ENCODE measurements around the gene PSAPL1.

PSAPL1 gene

DNA sequence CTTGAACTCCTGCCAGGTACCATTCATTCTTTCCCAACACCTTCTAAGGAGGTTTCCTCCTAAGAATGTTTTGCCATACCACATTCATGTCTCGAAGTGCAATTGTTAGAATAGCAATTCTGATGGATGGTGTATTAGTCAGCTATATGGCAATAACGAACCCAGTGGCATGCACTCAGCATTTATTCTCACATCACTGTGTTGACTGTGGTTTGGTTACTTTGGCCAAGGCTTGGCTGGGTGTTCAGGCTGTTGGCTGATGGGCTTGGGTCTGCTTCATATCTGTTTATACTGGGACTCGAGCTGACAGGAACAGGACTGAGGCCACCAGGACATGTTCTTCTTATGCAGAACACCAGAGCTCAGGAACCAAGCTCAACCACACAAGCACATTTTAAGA, 31.7 kb downstream of the PSAPL1 start:
- TF ChIP-seq, protein P1, sequence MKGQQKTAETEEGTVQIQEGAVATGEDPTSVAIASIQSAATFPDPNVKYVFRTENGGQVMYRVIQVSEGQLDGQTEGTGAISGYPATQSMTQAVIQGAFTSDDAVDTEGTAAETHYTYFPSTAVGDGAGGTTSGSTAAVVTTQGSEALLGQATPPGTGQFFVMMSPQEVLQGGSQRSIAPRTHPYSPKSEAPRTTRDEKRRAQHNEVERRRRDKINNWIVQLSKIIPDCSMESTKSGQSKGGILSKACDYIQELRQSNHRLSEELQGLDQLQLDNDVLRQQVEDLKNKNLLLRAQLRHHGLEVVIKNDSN (IDR thresholded peaks at IDR 0.05), result no peak
- TF ChIP-seq NFIC (IDR thresholded peaks at IDR 0.05) (no peak), TAF1 (IDR thresholded peaks at IDR 0.05; ENCODE audit: low read depth) (no peak), CEBPB (IDR thresholded peaks at IDR 0.05) (no peak), EGR1 (IDR thresholded peaks at IDR 0.05) (no peak), TEAD4 (IDR thresholded peaks at IDR 0.05) (no peak), TCF12 (IDR thresholded peaks at IDR 0.05; ENCODE audit: low read depth) (no peak), YY1 (IDR thresholded peaks at IDR 0.05; ENCODE audit: low read depth) (no peak), RAD21 (IDR thresholded peaks at IDR 0.05; ENCODE audit: low read depth) (no peak), CREB1 (IDR thresholded peaks at IDR 0.05; ENCODE audit: low read depth) (no peak), EP300 (IDR thresholded peaks at IDR 0.05; ENCODE audit: borderline replicate concordance) (no peak), FOXM1 (IDR thresholded peaks at IDR 0.05; ENCODE audit: borderline replicate concordance, low read depth) (no peak), ZBTB7A (IDR thresholded peaks at IDR 0.05; ENCODE audit: low read depth) (no peak)
- TF ChIP-seq, protein P2, sequence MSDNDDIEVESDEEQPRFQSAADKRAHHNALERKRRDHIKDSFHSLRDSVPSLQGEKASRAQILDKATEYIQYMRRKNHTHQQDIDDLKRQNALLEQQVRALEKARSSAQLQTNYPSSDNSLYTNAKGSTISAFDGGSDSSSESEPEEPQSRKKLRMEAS (IDR thresholded peaks at IDR 0.05), result no peak
- TF ChIP-seq, protein P3, sequence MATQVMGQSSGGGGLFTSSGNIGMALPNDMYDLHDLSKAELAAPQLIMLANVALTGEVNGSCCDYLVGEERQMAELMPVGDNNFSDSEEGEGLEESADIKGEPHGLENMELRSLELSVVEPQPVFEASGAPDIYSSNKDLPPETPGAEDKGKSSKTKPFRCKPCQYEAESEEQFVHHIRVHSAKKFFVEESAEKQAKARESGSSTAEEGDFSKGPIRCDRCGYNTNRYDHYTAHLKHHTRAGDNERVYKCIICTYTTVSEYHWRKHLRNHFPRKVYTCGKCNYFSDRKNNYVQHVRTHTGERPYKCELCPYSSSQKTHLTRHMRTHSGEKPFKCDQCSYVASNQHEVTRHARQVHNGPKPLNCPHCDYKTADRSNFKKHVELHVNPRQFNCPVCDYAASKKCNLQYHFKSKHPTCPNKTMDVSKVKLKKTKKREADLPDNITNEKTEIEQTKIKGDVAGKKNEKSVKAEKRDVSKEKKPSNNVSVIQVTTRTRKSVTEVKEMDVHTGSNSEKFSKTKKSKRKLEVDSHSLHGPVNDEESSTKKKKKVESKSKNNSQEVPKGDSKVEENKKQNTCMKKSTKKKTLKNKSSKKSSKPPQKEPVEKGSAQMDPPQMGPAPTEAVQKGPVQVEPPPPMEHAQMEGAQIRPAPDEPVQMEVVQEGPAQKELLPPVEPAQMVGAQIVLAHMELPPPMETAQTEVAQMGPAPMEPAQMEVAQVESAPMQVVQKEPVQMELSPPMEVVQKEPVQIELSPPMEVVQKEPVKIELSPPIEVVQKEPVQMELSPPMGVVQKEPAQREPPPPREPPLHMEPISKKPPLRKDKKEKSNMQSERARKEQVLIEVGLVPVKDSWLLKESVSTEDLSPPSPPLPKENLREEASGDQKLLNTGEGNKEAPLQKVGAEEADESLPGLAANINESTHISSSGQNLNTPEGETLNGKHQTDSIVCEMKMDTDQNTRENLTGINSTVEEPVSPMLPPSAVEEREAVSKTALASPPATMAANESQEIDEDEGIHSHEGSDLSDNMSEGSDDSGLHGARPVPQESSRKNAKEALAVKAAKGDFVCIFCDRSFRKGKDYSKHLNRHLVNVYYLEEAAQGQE (IDR thresholded peaks at IDR 0.05; ENCODE audit: low read depth), result no peak

DNA sequence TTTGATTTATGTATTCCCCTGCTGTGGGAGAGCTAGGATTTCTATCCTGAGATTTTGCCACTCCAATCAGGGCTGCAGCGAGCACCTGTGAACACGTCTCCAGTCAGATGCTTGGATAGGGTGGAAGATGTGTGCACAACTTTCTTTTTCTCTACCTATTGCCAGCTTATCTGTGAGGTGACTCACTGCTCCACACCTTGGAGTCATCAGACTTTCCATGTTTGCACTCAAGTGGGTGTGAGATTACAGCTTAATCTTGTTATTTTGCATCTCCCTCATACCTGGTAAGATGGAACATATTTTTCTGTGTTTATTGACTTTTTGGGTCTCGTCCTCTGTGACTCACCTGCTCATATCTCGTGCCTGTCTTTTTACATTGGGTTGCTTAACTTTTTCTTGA, 32.2 kb downstream of the PSAPL1 start:
- no peak for TF ChIP-seq NFIC (IDR thresholded peaks at IDR 0.05)
- TF ChIP-seq CEBPB (IDR thresholded peaks at IDR 0.05), result no peak
- TF ChIP-seq, protein P2 (IDR thresholded peaks at IDR 0.05), result no peak
- no peak for TF ChIP-seq YY1 (IDR thresholded peaks at IDR 0.05; ENCODE audit: low read depth)
- TF ChIP-seq TEAD4 (IDR thresholded peaks at IDR 0.05), result no peak
- TF ChIP-seq TAF1 (IDR thresholded peaks at IDR 0.05; ENCODE audit: low read depth), result no peak
- no peak for TF ChIP-seq EP300 (IDR thresholded peaks at IDR 0.05; ENCODE audit: borderline replicate concordance)
- TF ChIP-seq, protein P1 (IDR thresholded peaks at IDR 0.05), result no peak
- no peak for TF ChIP-seq EGR1 (IDR thresholded peaks at IDR 0.05)
- TF ChIP-seq FOXM1 (IDR thresholded peaks at IDR 0.05; ENCODE audit: borderline replicate concordance, low read depth), result no peak

DNA sequence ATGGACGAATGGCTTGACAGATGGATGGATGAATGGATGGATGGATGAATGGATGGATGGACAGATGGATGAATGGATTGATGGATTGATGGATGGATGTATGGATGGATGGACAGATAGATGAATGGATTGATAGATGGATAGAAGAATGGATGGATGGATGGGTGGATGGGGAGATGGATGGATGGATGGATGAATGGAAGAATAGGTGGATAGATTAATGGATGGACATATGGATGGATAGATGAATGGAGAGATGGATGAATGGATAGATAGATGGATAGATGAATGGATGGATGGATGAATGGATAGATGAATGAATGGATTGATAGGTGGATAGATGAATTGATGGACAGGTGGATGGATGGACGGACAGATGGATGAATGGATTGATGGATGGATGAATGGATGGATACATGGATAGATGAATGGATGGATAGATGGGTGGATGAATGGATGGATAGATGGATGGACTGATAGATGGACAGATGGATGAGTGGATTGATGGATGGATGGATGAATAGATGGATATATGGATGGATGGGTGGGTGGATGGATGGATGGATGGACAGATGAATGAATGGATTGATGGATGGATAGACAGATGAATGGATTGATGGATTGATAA, 33.9 kb downstream of the PSAPL1 start:
- TF ChIP-seq, protein P1 (IDR thresholded peaks at IDR 0.05), result no peak
- no peak for TF ChIP-seq CREB1 (IDR thresholded peaks at IDR 0.05; ENCODE audit: low read depth)

DNA sequence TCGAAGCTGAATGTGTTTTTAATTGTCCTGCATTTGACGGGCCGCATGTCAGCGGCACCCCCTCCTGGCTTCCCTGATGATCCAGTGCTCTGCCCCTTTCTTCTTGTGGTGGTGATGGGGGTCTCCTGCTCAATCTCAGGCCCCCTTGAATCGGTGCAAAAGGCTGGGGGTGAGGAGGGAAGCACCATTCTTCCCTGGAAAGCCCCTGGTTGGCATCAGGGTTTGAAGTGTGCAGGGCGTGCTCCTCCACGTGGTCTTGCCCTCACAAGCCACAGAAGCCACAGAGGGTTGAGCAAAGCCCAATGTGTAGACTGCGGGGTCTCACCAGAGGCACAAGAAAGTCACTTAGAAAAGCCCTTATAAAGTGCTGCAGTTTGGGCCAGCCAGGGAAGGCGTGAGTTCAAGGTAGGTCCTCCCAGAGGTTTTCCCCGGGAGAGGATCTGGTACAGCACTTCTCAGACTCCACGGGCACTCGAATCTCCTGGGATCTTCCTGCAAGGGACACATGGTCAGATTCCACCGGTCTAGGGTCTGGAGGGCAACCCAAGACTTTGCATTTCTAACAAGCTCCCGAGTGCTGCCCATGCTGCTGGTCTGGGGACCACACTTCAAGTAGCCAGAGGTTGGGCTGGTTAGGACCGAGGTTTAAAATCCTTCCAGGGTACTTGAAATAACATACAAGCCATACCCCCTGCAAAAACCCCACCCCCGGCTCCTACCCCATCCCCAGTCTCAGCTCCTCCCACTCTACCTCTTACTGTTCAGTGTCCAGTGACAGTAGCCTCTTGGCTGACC, 35.1 kb downstream of the PSAPL1 start:
- TF ChIP-seq EP300 (IDR thresholded peaks at IDR 0.05; ENCODE audit: borderline replicate concordance), result no peak
- TF ChIP-seq CEBPB (IDR thresholded peaks at IDR 0.05), result no peak
- TF ChIP-seq, protein P2 (IDR thresholded peaks at IDR 0.05), result no peak
- TF ChIP-seq FOXM1 (IDR thresholded peaks at IDR 0.05; ENCODE audit: borderline replicate concordance, low read depth), result no peak
- no peak for TF ChIP-seq TCF12 (IDR thresholded peaks at IDR 0.05; ENCODE audit: low read depth)
- no peak for TF ChIP-seq RAD21 (IDR thresholded peaks at IDR 0.05; ENCODE audit: low read depth)
- no peak for TF ChIP-seq TEAD4 (IDR thresholded peaks at IDR 0.05)
- no peak for TF ChIP-seq EGR1 (IDR thresholded peaks at IDR 0.05)
- TF ChIP-seq CREB1 (IDR thresholded peaks at IDR 0.05; ENCODE audit: low read depth), result no peak
- TF ChIP-seq YY1 (IDR thresholded peaks at IDR 0.05; ENCODE audit: low read depth), result no peak
- TF ChIP-seq, protein P1 (IDR thresholded peaks at IDR 0.05), result no peak
- no peak for TF ChIP-seq ZBTB7A (IDR thresholded peaks at IDR 0.05; ENCODE audit: low read depth)
- no peak for TF ChIP-seq NFIC (IDR thresholded peaks at IDR 0.05)
- TF ChIP-seq, protein P3 (IDR thresholded peaks at IDR 0.05; ENCODE audit: low read depth), result no peak
